CD14-positive monocyte (primary cell): ENCODE measurements around the gene CPNE8. TPM values are rescaled to one million over a fixed set of nuclear protein-coding genes. Genes with fewer than 3 reads are reported as not detected.

ENCODE experiments used
- DNase-seq, 3 donors: peaks; one replicate each; pipeline ENCODE4 v3.0.0-alpha.2; 2011 to 2022
- H2AFZ ChIP-seq: 2 replicates; pipeline ENCODE4 v1.6.0; 2012; ENCODE audit warnings: mild to moderate bottlenecking, low read depth, low read length, inconsistent platforms; ENCODE audit not compliant: insufficient read depth, poor library complexity, severe bottlenecking
- H3K27ac ChIP-seq, 2 donors: 1 replicate in 1 of 2; 2 replicates in 1 of 2; pipeline ENCODE4 v1.5.1; 2012 to 2013; ENCODE audit warnings: low read length in 2 of 2, control low read depth in 1 of 2, inconsistent platforms in 1 of 2, low read depth in 1 of 2, mild to moderate bottlenecking in 1 of 2
- H3K27me3 ChIP-seq, 2 donors: one replicate each; pipeline versions ENCODE4 v1.6.0 to v1.6.1; 2011 to 2013; ENCODE audit warnings: low read length in 2 of 2; ENCODE audit not compliant: control insufficient read depth in 2 of 2, insufficient read depth in 2 of 2
- H3K36me3 ChIP-seq, 2 donors: replicated peaks in 1 of 2; 1 replicate in 1 of 2; 2 replicates in 1 of 2; pipeline versions ENCODE4 v1.5.1 to v1.6.1; 2012 to 2013; ENCODE audit warnings: low read length in 2 of 2, control low read depth in 1 of 2, inconsistent platforms in 1 of 2, mild to moderate bottlenecking in 1 of 2; ENCODE audit not compliant: insufficient read depth in 2 of 2, control insufficient read depth in 1 of 2
- H3K4me1 ChIP-seq, 2 donors: 1 replicate in 1 of 2; 2 replicates in 1 of 2; pipeline versions ENCODE4 v1.5.1 to v1.6.1; 2012 to 2013; ENCODE audit warnings: low read length in 2 of 2, control low read depth in 1 of 2, inconsistent platforms in 1 of 2, mild to moderate bottlenecking in 1 of 2, moderate library complexity in 1 of 2; ENCODE audit not compliant: insufficient read depth in 2 of 2, control insufficient read depth in 1 of 2
- H3K4me2 ChIP-seq: replicated peaks from 2 replicates; pipeline ENCODE3; 2012; ENCODE audit warnings: low read length, moderate library complexity, mild to moderate bottlenecking; ENCODE audit not compliant: poor library complexity, severe bottlenecking; ENCODE audit errors: extremely low read depth
- H3K4me3 ChIP-seq, 3 experiments: fragments of 200-600 bp in 1 of 3; sonication (generic) in 1 of 3; replicated peaks in 1 of 3; 1 replicate in 2 of 3; 2 replicates in 1 of 3; pipeline ENCODE4 v1.5.1; 2011 to 2013; ENCODE audit warnings: low read length in 3 of 3, mild to moderate bottlenecking in 3 of 3, control low read depth in 2 of 3, low read depth in 2 of 3, inconsistent platforms in 1 of 3, moderate library complexity in 1 of 3
- H3K79me2 ChIP-seq: 2 replicates; pipeline ENCODE4 v1.6.0; 2012; ENCODE audit warnings: mild to moderate bottlenecking, control low read depth, inconsistent platforms, low read length, moderate library complexity; ENCODE audit not compliant: insufficient read depth
- H3K9ac ChIP-seq: 2 replicates; pipeline ENCODE4 v1.6.0; 2017; ENCODE audit warnings: low read length, mild to moderate bottlenecking; ENCODE audit not compliant: insufficient read depth, poor library complexity, severe bottlenecking
- H3K9me3 ChIP-seq, 2 donors: replicated peaks in 1 of 2; 1 replicate in 1 of 2; 2 replicates in 1 of 2; pipeline versions ENCODE4 v1.5.1 to v1.6.1; 2012 to 2013; ENCODE audit warnings: low read length in 2 of 2, control low read depth in 1 of 2; ENCODE audit not compliant: control insufficient read depth in 1 of 2, insufficient read depth in 1 of 2
- H4K20me1 ChIP-seq: 2 replicates; pipeline ENCODE4 v1.6.0; 2012; ENCODE audit warnings: mild to moderate bottlenecking, low read length, control low read depth, moderate library complexity; ENCODE audit not compliant: insufficient read depth
- H3K27ac Mint-ChIP-seq, 7 donors: one replicate each; pipeline ENCODE4 v1.8.0; 2020; ENCODE audit warnings: mild to moderate bottlenecking in 7 of 7, mixed read lengths in 7 of 7, moderate library complexity in 6 of 7, inconsistent platforms in 2 of 7
- H3K27me3 Mint-ChIP-seq, 3 donors: one replicate each; pipeline ENCODE4 v1.8.0; 2021 to 2022; ENCODE audit warnings: low read depth in 3 of 3, mild to moderate bottlenecking in 3 of 3, mixed read lengths in 3 of 3, moderate library complexity in 3 of 3, inconsistent platforms in 1 of 3
- H3K36me3 Mint-ChIP-seq, 2 donors: one replicate each; pipeline ENCODE4 v1.8.0; 2020; ENCODE audit warnings: mixed read lengths in 2 of 2, inconsistent platforms in 1 of 2, mild to moderate bottlenecking in 1 of 2
- H3K4me1 Mint-ChIP-seq: one replicate; pipeline ENCODE4 v1.8.0; 2020; ENCODE audit warnings: mild to moderate bottlenecking, mixed read lengths
- H3K4me3 Mint-ChIP-seq, 2 donors: one replicate each; pipeline ENCODE4 v1.8.0; 2020; ENCODE audit warnings: mild to moderate bottlenecking in 2 of 2, mixed read lengths in 2 of 2, moderate library complexity in 1 of 2
- H3K9me3 Mint-ChIP-seq, 7 donors: one replicate each; pipeline ENCODE4 v1.8.0; 2020 to 2022; ENCODE audit warnings: mixed read lengths in 7 of 7, mild to moderate bottlenecking in 6 of 7, moderate library complexity in 6 of 7, inconsistent platforms in 2 of 7
- WGBS: methylation state at CpG from one replicate; pipeline ENCODE4 v1.1.5; 2013; ENCODE audit warnings: missing lambda C conversion rate; ENCODE audit not compliant: insufficient coverage; 5-methylcytosine and 5-hydroxymethylcytosine counted together
- intact Hi-C, 2 donors: fragments of 100-400 bp; cut with micrococcal nuclease; formaldehyde crosslinking; loops; one replicate each; pipeline versions ENCODE4 v1.15.0 to v1.15.1; 2023
- polyA plus RNA-seq, 3 donors: library from polyadenylated mRNA; depleted of rRNA in 1 of 3; unstranded in 2 of 3; stranded (reverse) in 1 of 3; fragments of 300-500 nt in 2 of 3; fragments of >200 nt in 1 of 3; fragmentation: Illumina TruSeq in 2 of 3; gene quantifications; 1 replicate in 2 of 3; 2 replicates in 1 of 3; pipeline ENCODE4 v1.2.3, GENCODE V29; 2012 to 2021
- TF ChIP-seq, protein P1 (sequence below): fragments of 200-600 bp; IDR thresholded peaks from one replicate; pipeline ENCODE4 v1.8.0; 2022; ENCODE audit warnings: antibody characterized with exemption, mild to moderate bottlenecking

CPNE8 gene
- polyA plus RNA-seq, 3 donors: 15.2 to 22.5 (median 19.0) TPM

DNA sequence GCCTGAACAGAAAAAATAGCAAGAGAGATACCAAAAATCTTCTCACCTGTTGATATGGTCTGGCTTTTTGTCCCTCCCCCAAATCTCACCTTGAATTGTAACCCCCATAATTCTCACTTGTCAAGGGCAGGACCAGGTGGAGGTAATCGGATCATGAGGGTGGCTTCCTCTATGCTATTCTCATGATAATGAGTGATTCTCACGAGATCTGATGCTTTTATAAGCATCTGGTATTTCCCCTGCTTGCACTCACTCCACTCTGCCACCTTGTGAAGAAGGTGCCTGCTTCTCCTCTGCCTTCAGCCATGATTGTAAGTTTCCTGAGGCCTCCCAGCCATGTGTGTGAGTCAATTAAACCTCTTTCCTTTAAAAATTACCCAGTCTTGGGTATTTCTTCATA lies 291.2 kb downstream of the CPNE8 start:
- Histone ChIP-seq H2AFZ (no peak overlapping the region), H3K27ac (no peak overlapping the region), H3K9me3 (no peaks in the 10 kb centered on the region), H3K9ac (no peak overlapping the region), H3K4me2 (no peak overlapping the region), H3K4me1 (peaks cover 0 to 4% of the 10 kb centered on the region in 2 donors), H3K36me3 (no peaks in the 10 kb centered on the region), H4K20me1 (no peaks in the 10 kb centered on the region), H3K4me3 (no peak overlapping the region), H3K79me2 (no peaks in the 10 kb centered on the region), H3K27me3 (no peaks in the 10 kb centered on the region)
- intact Hi-C loops: no loop called here
- Mint-ChIP-seq H3K4me1 (peaks cover 8% of the 10 kb centered on the region), H3K9me3 (peaks cover 0 to 3% (median 0%) of the 10 kb centered on the region in 7 donors), H3K4me3 (no peak overlapping the region), H3K36me3 (no peaks in the 10 kb centered on the region), H3K27me3 (peaks cover 0 to 2% (median 0%) of the 10 kb centered on the region in 3 donors), H3K27ac (no peak overlapping the region)
- no peak for DNase-seq
- TF ChIP-seq, protein P1, sequence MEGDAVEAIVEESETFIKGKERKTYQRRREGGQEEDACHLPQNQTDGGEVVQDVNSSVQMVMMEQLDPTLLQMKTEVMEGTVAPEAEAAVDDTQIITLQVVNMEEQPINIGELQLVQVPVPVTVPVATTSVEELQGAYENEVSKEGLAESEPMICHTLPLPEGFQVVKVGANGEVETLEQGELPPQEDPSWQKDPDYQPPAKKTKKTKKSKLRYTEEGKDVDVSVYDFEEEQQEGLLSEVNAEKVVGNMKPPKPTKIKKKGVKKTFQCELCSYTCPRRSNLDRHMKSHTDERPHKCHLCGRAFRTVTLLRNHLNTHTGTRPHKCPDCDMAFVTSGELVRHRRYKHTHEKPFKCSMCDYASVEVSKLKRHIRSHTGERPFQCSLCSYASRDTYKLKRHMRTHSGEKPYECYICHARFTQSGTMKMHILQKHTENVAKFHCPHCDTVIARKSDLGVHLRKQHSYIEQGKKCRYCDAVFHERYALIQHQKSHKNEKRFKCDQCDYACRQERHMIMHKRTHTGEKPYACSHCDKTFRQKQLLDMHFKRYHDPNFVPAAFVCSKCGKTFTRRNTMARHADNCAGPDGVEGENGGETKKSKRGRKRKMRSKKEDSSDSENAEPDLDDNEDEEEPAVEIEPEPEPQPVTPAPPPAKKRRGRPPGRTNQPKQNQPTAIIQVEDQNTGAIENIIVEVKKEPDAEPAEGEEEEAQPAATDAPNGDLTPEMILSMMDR: no peak
- WGBS: no CpG with 5 or more reads among the region's 2 CpGs

DNA sequence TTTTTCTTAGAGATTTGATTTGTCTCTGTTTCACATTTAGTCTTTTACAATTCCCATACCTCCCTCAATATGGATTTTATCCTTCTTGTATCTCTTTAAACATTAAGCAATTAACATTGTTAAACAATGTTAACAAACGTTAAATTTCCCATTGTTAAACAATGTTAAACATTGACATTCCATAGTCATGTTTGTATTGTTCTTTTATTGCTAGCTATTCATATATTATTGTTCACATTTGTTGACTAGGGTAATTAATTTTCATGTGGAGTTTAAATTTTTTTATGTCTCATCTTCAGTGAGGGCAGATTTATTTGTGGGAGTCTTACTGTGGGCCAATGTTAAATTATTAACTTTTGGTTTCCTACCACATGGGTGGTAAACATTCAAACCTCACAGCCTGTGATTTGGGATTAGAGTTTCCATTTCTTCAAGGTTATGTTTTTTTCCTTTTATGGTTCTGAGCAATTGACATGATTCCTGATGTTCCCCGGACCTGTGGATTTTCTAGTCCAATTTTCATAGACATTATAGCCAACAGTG lies 294.5 kb downstream of the CPNE8 start:
- intact Hi-C loops: no loop called here
- Histone ChIP-seq H3K79me2 (no peaks in the 10 kb centered on the region), H3K4me1 (no peaks in the 10 kb centered on the region), H3K27me3 (no peaks in the 10 kb centered on the region), H2AFZ (no peak overlapping the region), H4K20me1 (no peaks in the 10 kb centered on the region), H3K4me2 (no peak overlapping the region), H3K36me3 (no peaks in the 10 kb centered on the region), H3K9ac (no peak overlapping the region), H3K27ac (no peak overlapping the region), H3K4me3 (no peak overlapping the region), H3K9me3 (no peaks in the 10 kb centered on the region)
- peaks cover 0 to 2% (median 1%) of the 10 kb centered on the region in 3 donors for H3K27me3 Mint-ChIP-seq
- H3K9me3 Mint-ChIP-seq: peaks cover 0 to 8% (median 7%) of the 10 kb centered on the region in 7 donors
- H3K27ac Mint-ChIP-seq: no peak overlapping the region
- no peak for DNase-seq
- no peaks in the 10 kb centered on the region for H3K4me1 Mint-ChIP-seq
- TF ChIP-seq, protein P1: no peak
- WGBS: no CpG with 5 or more reads among the region's 2 CpGs
- H3K4me3 Mint-ChIP-seq: no peak overlapping the region
- no peaks in the 10 kb centered on the region for H3K36me3 Mint-ChIP-seq
